GM23248 (cell line): ENCODE results near the gene AP2A2.

Experiments used
- EZH2 ChIP-seq: fragments of 200-600 bp; sonication (generic); IDR thresholded peaks from 2 replicates; pipeline ENCODE4 v1.6.1; 2018; ENCODE audit warnings: antibody characterized with exemption, mild to moderate bottlenecking; ENCODE audit not compliant: insufficient read depth, poor library complexity, severe bottlenecking
- EZH2phosphoT487 ChIP-seq: fragments of 200-600 bp; sonication (generic); IDR thresholded peaks from 2 replicates; pipeline ENCODE4 v1.6.1; 2018; ENCODE audit warnings: antibody characterized with exemption, moderate library complexity, mild to moderate bottlenecking, low read depth; ENCODE audit not compliant: insufficient read depth

DNA sequence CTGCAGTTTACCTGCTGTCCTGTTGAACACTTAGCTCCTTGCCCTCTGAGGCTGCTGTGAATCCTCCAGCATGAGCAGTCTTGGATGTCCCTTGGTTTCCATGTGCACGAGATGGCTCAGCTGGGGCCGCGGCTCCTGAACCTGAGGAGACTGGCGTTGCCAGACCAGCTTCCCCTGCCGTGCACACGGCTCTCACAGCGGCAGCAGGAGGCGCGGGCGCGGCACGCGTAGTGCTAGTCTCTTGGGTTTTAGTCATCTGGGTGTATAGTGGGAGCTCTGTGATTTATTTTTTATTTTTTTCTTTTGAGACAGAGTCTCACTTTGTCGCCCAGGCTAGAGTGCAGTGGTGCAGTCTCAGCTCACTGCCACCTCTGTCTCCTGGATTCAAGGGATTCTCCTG, 56.1 kb downstream of the AP2A2 start:
- TF ChIP-seq EZH2phosphoT487: no peak
- no peak for TF ChIP-seq EZH2
